GM19372 (cell line): ENCODE data around the gene SLC16A6.
"Not testable (repeated sequence)": the region's sequence is repeated elsewhere in the genome, so short reads cannot be mapped to it uniquely, and the experiment has no call there.

Experiments
- ATAC-seq: cut with Tn5 transposase; IDR thresholded peaks from one replicate; pipeline ENCODE4 v1.9.1; 2021; ENCODE audit warnings: mild to moderate bottlenecking, low read depth, moderate library complexity; ENCODE audit not compliant: unreplicated experiment

The SLC16A6 gene, protein sequence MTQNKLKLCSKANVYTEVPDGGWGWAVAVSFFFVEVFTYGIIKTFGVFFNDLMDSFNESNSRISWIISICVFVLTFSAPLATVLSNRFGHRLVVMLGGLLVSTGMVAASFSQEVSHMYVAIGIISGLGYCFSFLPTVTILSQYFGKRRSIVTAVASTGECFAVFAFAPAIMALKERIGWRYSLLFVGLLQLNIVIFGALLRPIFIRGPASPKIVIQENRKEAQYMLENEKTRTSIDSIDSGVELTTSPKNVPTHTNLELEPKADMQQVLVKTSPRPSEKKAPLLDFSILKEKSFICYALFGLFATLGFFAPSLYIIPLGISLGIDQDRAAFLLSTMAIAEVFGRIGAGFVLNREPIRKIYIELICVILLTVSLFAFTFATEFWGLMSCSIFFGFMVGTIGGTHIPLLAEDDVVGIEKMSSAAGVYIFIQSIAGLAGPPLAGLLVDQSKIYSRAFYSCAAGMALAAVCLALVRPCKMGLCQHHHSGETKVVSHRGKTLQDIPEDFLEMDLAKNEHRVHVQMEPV

DNA sequence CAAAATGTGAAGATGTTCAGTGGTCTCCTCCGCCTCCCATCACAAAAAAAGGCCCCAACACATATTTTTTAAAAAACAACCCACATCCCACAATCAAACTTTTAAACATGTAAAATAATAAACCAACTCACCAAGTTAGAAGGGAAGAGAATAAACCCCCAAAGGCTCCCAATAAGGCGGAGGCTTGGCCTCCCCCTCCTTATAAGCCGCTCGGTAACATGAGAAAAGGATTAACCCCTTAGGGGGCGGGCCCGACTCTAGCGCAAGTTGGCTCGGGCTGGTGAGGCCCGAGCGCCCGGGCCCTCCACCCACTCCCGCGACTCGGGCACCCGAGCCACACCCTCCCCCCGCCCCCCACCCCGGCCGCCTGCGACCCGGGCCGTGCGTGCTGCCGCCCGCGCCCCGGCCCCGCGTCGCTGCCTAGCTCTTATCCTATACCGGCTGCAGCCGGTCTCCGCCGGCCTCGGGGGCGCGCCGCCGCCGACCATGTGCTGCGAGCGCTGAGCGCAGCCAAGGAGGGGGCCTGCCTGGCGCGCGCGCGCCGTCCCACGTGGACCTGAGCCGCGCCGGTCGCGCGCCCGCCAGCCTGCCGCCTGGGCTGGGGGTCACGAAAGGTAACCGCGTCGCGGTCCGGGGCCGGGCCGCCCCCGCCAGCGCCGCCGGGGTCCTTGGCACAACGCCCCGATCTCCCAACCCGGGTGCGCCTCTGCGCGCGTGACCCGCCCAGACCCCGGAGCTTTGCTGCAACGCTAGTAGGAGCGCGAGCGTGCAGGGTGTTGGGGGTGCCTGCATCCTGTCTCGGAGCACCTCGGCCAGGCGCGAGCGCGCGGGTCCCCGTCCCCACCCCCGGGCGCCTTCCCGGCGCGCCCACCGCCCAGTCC is at the start of gene SLC16A6, which contains the start of gene ARSG:
Gene SLC16A6, minus strand, starts transcription at position 173 of the 881 bp plus-strand sequence. CDS start 12,807 bp downstream, outside the sequence.
Gene ARSG, plus strand, starts transcription at position 541 of the 881 bp plus-strand sequence. CDS start 15,999 bp downstream, outside the sequence.
- ATAC-seq = peak; percentile 48

DNA sequence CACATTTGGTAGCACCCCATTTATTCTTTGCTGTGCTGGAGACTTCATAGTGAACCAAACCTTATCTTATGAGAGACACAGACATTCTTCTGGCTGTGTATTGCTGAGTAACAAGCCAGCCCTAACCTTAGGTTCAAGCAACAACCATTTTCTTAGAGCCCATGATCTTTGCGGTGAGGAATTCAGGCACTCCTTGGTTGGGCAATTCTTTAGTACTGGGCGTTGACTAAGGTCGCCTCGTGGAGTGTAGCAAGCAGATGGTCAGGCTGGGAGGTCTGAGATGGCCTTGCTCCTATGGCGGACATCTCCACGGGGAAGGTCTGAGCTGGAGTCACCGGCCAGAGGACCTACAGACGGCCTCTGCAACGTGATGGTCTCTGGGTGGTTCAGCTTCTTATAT is 43.5 kb upstream of the SLC16A6 start:
- no peak for ATAC-seq

DNA sequence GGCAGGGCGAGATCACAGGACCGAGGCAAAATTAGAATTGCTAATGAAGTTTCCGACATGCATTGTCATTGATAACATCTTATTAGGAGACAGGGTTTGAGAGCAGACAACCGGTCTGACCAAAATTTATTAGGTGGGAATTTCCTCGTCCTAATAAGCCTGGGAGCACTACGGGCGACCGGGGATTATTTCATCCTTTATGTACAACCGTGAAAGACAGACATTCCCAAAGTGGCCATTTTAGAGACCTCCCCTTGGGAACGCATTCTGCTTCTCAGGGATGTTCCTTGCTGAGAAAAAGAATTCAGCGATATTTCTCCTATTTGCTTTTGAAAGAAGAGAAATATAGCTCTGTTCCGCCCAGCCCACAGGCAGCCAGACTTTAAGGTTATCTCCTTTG is 41.0 kb upstream of the SLC16A6 start:
- not testable (repeated sequence) for ATAC-seq

DNA sequence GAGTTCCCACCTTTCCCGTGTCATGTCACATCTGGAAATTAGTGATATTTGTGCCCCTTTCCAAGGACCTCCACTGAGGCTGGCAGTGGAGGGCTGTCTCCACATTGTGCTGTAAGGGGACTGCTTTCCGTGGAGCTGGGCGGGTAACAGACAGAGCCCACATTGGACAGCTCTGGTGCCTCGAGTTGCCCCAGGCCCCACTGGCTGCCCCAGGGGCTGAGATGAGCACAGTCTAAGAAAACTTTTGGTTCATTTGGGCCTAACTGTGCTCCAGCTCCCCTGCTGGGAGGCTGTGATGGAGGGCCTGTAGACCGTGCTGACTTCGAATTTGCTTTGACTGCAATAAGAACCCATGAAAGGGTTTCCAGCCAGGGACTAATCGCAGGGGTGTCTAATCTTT is 38.4 kb upstream of the SLC16A6 start:
- no peak for ATAC-seq

DNA sequence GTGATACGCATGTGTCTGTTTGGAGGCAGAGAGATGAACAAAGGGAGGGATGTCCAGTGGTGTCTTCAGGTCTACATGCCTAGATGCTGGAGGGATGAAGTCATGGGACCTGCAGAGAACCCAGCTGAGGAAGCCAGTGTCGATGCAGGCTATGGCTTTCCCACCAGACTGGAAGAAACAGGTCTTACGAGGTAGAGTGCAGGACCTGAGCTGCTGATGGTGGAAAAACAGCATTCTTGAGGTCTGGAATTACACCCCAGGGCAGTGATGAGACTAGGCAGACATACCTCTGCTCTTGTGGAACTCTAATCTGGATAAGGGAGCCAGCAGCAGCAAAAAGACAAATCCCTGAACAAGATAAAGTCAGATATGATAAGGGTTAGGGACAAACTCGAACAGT is 37.7 kb upstream of the SLC16A6 start:
- no peak for ATAC-seq

DNA sequence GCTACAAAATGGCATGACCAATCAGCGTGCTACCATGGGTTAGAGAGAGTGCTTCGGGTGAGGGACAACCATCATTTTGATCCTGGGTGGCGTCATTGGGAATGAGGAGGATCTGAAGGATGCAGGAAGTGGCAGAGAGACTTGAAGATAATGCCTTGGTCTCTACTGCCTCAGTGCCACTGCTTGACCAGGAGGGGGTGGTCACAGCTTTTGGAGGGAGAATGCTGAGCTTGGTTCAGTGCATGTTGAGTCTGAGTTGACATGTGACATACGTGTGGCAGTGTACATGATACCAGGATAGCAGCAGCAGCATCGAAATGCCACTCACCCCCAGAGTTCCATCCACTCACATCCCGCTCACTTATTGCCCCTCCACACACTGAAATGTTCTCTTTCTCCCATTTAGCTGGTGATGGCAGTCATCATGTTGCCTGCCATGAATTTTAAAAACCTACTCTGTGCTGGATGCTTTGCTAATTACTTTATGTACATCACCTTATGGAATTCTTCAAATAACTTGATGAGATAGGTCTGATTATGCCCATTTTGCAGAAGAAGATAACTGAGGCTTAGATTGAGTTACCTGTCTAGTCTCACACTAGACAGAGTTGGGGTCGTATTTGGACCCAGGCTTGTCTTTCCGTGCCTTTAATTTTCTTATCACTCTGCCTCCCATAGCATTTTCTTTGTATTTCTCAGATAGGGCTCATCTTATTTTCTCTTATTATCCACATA is 37.1 kb upstream of the SLC16A6 start:
- no peak for ATAC-seq

DNA sequence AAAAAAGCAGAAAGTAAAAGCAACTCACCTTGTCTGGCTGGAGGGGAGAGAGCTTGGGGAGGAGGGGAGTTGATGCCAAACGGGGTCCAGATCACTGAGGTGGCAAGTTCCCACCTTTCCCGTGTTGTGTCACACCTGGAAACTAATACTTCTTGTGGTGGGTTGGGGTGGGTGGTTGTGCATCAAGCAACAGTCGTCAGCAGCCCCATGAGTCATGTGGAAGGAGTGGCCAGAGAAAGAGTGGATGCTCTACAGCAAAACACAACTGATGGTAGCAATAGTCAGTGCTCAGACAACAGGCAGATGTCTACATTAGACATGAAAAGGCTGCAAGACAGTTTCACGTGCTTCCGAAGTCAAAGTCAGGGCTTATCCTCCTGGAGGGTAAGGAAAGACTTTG is 35.8 kb upstream of the SLC16A6 start:
- ATAC-seq = no peak

DNA sequence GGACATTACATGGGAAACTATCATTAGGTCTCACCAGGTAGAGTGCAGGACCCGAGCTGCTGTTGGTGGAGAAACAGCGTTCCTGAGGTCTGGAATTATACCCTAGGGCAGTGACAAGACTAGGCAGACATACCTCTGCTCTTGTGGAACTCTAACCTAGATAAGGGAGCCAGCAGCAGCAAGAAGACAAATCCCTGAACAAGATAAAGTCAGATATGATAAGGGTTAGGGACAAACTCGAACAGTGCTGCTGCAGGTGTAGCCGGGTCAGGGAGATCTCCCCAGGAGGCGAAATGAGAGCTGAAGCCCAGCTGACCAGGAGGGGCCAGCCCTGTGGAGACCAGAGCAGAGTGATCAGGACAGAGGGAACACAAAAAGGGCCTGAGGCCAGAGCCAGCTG is 35.0 kb upstream of the SLC16A6 start:
- ATAC-seq = no peak

DNA sequence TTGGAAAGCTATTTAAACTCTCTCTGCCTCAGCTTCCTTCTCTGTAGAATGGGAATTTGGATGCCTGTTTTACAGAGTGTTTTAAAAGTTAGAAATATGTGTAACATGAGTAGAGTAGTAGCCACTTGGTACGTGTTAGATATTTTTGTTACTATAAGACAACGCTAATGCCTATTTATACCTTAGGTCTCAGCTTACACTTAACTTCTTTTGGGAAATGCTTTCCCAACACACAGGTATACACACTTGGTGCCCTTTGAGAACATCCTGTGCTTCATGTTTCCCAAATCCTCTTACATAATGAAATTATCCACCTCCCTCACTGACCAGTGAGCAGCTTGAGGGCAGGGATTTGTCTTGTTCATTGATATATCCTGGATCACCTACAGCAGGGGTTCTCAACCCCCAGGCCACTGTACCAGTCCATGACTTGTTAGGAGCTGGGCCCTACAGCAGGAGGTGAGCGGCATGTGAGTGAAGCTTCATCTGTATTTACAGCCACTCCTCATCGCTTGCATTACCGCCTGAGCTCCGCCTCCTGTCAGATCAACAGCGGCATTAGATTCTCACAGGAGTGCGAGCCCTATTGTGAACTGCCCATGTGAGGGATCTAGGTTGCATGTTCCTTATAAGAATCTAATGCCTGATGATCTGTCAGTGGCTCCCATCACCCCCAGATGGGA is 33.9 kb upstream of the SLC16A6 start:
- no peak for ATAC-seq

DNA sequence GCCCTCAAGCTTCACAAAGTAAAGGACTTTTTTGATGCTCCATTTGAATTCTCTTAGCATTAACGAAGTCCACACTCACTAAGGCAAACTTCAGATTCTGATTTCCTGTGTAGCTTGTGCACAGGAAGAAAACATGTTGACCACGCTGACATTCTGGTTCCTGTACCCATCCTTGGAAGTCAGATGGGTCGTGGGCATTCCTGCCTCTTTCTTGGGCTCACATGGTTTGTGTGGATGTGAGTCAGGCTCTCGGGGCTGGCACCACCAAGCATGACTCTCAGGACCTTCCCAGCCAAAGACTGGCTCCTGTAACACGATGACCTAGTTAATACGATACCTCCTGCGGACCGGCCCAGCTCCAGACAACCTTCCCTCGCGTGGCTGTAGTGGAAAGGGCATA is 33.2 kb upstream of the SLC16A6 start:
- no peak for ATAC-seq

DNA sequence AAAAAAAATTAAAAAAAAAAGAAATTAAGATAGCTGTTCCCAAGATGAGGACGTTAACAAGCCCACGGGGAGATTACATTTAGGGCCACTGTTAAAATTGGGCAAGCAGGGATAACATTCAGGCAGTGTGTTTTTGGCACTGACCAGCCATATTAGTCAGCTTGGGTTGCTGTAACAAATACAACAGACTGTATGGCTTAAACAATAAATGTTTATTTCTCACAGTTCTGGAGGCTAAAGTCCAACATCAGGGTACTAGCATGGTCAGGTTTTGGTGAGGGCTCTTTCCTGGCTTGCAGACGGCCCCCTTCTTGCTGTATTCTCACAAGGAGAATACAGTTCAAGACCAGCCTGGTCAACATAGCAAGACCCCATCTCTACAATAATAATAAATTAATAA is 31.7 kb upstream of the SLC16A6 start:
- no peak for ATAC-seq

DNA sequence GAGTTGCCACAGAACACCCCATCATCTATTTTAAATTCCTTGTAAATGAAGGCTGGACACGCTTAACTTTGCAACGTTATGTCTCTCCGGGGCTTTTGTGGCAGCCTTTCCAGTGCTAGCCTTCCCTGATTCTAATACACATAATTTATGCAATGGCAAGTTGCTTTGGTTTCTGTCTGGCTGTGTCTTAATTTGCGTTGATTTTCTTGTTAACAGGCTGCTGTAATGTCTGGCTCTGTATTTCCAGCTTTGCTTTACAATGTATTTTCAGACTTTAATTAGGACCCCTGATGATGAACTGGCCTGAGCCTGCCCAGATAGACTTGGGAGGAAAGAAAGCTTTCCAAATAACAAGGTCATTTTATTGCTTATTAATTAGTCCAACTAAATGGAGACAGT is 30.6 kb upstream of the SLC16A6 start:
- no peak for ATAC-seq

DNA sequence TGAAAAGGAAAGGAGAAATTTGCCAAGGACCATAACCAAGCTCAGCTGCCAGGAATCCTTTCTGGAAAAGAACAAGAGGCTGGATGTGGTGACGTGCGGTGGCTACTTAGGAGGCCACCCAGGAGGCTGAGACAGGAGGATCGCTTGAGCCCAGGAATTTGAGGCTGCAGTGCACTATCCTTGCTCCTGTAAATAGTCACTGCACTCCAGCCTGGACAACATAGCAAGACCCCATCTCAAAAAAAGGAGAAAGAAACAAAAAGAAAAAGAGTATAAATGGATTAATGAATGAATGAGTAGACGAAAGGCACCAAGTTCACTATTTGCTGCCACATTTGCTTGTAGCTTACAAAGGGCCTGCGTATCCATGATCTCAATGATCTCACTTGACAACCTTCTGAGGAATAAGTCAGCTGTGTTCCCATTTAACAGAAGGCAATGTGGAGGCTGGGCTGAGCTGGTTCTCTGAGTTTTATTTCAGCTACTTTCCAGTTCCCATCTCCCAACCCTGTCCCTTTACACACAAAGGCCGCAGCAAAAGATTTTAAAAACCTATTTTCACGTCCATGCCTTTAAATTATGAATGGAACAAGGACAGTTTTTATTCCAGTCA is 30.1 kb upstream of the SLC16A6 start:
- ATAC-seq = no peak

DNA sequence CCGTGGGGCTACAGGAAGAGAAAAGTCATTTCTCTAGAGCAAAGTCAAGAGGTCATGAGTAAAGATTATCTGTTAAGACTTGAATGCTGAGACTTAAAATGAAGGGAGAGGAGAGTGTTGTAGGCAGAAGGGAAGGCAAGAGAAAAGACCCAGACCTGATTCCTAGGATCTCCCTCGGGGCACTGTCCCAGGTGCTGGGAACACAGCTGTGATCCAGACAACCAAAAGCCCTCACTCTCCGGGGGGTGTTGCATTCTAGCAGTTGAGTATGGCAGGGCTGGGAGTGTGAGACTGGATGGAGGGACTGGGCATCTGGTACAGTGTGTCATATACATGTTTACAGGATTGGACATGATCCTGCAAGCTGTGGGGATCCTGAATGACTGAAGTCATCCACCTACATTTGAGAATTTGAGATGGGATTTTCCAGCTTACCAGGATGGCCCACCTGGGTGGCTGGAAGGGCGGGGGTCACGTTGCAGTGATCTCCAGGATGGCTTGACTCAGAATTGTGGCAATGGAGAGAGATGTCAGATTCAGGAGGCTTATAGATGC is 29.5 kb upstream of the SLC16A6 start:
- no peak for ATAC-seq

DNA sequence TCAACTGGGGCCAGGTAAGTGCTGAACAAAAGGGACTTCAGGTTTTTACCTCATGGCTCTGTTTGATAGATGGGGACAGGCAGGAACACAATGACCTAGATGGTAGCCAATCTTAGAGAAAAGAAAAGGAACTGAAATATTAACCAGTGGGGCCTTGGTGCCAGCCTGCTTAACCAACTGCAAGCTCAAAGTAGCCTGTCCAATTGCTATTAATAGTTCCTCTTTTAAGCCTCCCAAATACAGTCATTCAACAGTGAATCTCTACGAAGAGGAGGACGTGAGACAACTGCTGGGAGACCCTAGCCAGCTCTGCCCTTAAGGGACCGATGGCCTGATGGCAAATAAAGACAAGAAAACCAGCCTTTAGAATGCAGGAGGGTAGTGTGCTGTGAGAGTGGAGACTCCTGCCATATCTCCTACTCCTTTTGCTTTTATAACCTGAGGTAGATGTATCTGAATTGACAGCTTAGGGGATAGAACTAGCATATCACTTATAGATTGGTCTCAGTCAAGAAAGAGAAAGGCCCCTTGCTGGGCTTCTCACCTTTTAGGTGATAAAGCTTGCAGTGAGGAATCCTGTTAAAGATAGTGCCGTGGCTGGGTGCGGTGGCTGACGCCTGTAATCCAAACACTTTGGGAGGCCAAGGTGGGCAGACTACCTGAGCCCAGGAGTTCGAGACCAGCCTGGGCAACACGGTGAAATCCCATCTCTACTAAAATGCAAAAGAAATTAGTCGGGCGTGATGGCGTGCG is 28.7 kb upstream of the SLC16A6 start:
- ATAC-seq = no peak

DNA sequence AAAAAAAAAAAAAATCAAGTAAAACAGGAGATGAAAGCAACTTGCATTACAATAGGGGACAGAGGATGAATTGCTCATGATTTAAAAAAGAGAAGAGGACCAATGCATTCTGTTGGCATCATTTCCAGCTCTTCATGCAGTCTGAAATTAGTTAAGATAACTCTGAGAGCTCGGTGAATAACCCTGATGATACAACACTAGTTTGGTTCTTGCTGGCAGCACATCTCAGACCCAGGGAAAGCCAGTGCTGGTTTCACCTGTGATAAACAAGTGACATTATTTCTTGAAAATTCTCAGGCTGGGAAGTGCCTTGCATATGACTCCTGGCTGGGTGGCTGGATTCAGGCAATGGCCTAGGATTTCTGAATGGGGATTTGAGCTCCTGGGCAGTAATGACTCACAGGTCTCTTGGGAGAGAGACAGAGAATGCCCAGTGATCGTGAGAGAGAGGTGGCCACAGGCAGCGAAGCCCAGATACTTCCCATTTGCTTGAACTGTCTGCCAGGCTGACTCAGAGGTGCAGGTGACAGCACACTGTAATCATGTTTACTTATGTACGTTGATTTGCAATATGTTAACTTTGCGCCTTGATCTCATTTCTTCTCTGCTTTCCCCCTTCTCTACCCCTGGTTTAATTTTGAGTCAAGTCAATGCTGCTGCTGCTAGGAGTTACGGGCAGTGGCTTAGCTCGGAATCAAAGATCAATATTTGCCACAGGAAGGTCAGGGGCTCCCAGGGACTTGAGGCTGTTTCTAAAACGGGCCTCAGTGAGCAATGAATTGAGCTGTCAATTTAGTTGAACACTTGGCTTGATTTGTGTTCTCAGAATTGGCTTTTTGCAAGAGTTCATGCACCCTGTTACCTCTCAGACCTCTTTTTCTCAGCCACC is 27.4 kb upstream of the SLC16A6 start:
- ATAC-seq = no peak

DNA sequence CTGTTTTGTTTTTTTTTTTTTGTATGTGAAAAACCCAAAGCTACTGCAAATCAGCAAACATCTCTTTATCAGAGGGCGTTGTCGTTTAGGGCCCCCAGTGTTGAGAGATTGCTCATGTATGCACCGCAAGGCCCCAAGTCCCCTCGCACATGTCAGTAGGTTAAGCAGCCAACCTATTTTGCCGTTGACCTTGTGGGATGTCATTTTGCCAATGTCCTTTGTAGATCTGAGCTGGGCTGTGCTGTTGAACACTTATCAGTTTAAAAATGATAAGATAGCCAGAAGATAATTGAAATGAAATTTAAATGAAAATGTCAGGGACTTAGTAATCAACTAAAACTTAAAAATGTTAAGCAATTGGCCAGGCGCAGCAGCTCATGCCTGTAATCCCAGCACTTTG is 26.5 kb upstream of the SLC16A6 start:
- no peak for ATAC-seq

DNA sequence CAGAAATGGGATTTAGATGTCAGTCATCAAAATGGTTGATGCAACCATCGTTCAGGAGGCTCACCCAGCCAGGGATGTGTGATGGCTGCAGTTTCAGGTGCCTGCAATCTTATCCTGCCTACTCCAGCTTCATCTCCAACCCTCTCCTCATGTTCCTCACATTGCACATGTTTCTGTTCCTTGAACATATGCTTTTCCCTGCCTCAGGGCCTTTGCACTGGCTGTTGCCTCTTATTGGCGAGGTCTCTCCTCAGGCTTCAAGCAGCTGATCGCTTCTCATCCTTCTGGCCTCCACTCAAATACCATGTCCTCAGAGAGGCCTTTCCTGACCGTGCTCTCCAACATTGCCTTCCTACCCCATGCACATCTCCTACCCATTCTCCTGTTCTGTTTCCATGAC is 25.0 kb upstream of the SLC16A6 start:
- ATAC-seq = no peak
